Trophoblast cell (in vitro differentiated cells and primary cell): Measurements from ENCODE around the gene KRTAP1-1.

Experiments used
- DNase-seq, 2 donors: peaks; one replicate each; pipeline ENCODE4 v3.0.0-alpha.2; 2016
- H2AFZ ChIP-seq: 2 replicates; pipeline ENCODE4 v1.6.1; 2013; ENCODE audit warnings: low read length, moderate library complexity, mild to moderate bottlenecking; ENCODE audit not compliant: insufficient read depth, poor library complexity
- H2AK5ac ChIP-seq: 2 replicates; pipeline ENCODE4 v1.6.1; 2013; ENCODE audit warnings: mild to moderate bottlenecking, low read length
- H2BK120ac ChIP-seq: 2 replicates; pipeline ENCODE4 v1.6.1; 2013; ENCODE audit warnings: low read length, mild to moderate bottlenecking, moderate library complexity; ENCODE audit not compliant: insufficient read depth, poor library complexity
- H2BK12ac ChIP-seq: 2 replicates; pipeline ENCODE4 v1.6.1; 2013; ENCODE audit warnings: mild to moderate bottlenecking, low read length, moderate library complexity
- H2BK5ac ChIP-seq: 2 replicates; pipeline ENCODE4 v1.6.1; 2013; ENCODE audit warnings: low read length, low read depth, moderate library complexity, mild to moderate bottlenecking; ENCODE audit not compliant: poor library complexity
- H3K14ac ChIP-seq: 2 replicates; pipeline ENCODE4 v1.6.1; 2013; ENCODE audit warnings: mild to moderate bottlenecking, low read length
- H3K18ac ChIP-seq: 2 replicates; pipeline ENCODE4 v1.6.1; 2013; ENCODE audit warnings: mild to moderate bottlenecking, low read length
- H3K23ac ChIP-seq: 2 replicates; pipeline ENCODE4 v1.6.1; 2013; ENCODE audit warnings: low read length
- H3K27ac ChIP-seq: 2 replicates; pipeline ENCODE4 v1.5.1; 2013; ENCODE audit warnings: low read depth, mild to moderate bottlenecking, inconsistent platforms, low read length, moderate library complexity
- H3K27me3 ChIP-seq: 2 replicates; pipeline ENCODE4 v1.6.1; 2013; ENCODE audit warnings: inconsistent platforms, mild to moderate bottlenecking, low read length, moderate library complexity; ENCODE audit not compliant: insufficient read depth
- H3K36me3 ChIP-seq, 2 experiments: 1 replicate in 1 of 2; 2 replicates in 1 of 2; pipeline ENCODE4 v1.6.1; 2013; ENCODE audit warnings: low read length in 2 of 2, mild to moderate bottlenecking in 2 of 2, moderate library complexity in 1 of 2; ENCODE audit not compliant: insufficient read depth in 2 of 2, control insufficient read depth in 1 of 2
- H3K4ac ChIP-seq: 2 replicates; pipeline ENCODE4 v1.6.1; 2013; ENCODE audit warnings: low read depth, mild to moderate bottlenecking, low read length, moderate library complexity
- H3K4me1 ChIP-seq, 2 experiments: 1 replicate in 1 of 2; 2 replicates in 1 of 2; pipeline ENCODE4 v1.6.1; 2013; ENCODE audit warnings: low read length in 2 of 2, mild to moderate bottlenecking in 2 of 2, moderate library complexity in 1 of 2; ENCODE audit not compliant: insufficient read depth in 2 of 2, control insufficient read depth in 1 of 2
- H3K4me2 ChIP-seq: 2 replicates; pipeline ENCODE4 v1.6.1; 2013; ENCODE audit warnings: inconsistent platforms, mild to moderate bottlenecking, low read length, moderate library complexity
- H3K4me3 ChIP-seq: 2 replicates; pipeline ENCODE4 v1.5.1; 2013; ENCODE audit warnings: mild to moderate bottlenecking, low read depth, low read length, inconsistent platforms
- H3K79me1 ChIP-seq: one replicate; pipeline ENCODE4 v1.6.1; 2013; ENCODE audit warnings: low read length
- H3K79me2 ChIP-seq: 2 replicates; pipeline ENCODE4 v1.6.1; 2013; ENCODE audit warnings: low read length, mild to moderate bottlenecking; ENCODE audit not compliant: control insufficient read depth, insufficient read depth, poor library complexity
- H3K9ac ChIP-seq: 2 replicates; pipeline ENCODE4 v1.6.1; 2013; ENCODE audit warnings: mild to moderate bottlenecking, low read length
- H3K9me3 ChIP-seq: 2 replicates; pipeline ENCODE4 v1.6.1; 2013; ENCODE audit warnings: low read depth, mild to moderate bottlenecking, control low read depth, inconsistent platforms, low read length; ENCODE audit not compliant: insufficient read depth
- H4K12ac ChIP-seq: 2 replicates; pipeline ENCODE4 v1.6.1; 2013; ENCODE audit warnings: low read depth, mild to moderate bottlenecking, low read length, moderate library complexity
- H4K8ac ChIP-seq: 2 replicates; pipeline ENCODE4 v1.6.1; 2013; ENCODE audit warnings: low read depth, mild to moderate bottlenecking, low read length, moderate library complexity
- H4K91ac ChIP-seq: one replicate; pipeline ENCODE4 v1.6.1; 2013; ENCODE audit warnings: low read depth, mild to moderate bottlenecking, low read length, moderate library complexity
- WGBS: extraction: QIAGEN DNeasy Blood & Tissue Kit; methylation state at CpG from one replicate; pipeline ENCODE4 v1.1.7; 2013; ENCODE audit warnings: missing lambda C conversion rate; ENCODE audit not compliant: insufficient read length, insufficient coverage; ENCODE audit errors: extremely low coverage; 5-methylcytosine and 5-hydroxymethylcytosine counted together

The KRTAP1-1 gene

DNA sequence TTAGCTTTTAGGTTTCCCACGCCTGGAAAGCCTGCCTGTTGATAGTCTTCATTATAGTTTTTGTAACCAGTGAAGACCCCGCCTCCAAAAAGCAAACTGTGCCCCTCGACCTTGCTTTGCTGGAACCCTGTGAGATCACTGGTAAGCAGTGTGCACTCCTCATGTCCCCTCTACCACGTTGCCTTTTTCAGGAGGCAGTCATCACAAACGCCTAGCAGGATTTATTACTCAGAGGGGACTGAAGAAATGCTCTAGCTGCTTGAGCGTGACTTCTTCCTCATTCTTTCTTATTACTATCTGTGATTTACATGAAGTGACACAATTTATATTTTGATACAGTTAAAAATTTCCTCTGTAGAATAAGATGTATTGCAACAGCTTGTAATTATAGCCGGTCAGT lies 25.8 kb downstream of the KRTAP1-1 start:
- Histone ChIP-seq H4K8ac (no peak overlapping the region), H3K27ac (no peak overlapping the region), H3K23ac (no peak overlapping the region), H3K36me3 (no peaks in the 10 kb centered on the region), H3K9me3 (no peaks in the 10 kb centered on the region), H3K79me1 (no peaks in the 10 kb centered on the region), H2BK5ac (no peak overlapping the region), H2BK12ac (no peak overlapping the region), H3K4me1 (no peaks in the 10 kb centered on the region), H3K18ac (no peak overlapping the region), H3K4me2 (no peak overlapping the region), H2BK120ac (no peak overlapping the region), H3K4ac (no peak overlapping the region), H3K4me3 (no peak overlapping the region), H4K12ac (no peak overlapping the region), H2AFZ (no peak overlapping the region), H4K91ac (no peak overlapping the region), H3K27me3 (no peaks in the 10 kb centered on the region), H3K9ac (no peak overlapping the region), H2AK5ac (no peak overlapping the region), H3K14ac (no peak overlapping the region), H3K79me2 (no peaks in the 10 kb centered on the region)
- WGBS = no CpG with 5 or more reads among the region's 7 CpGs
- no peak for DNase-seq

DNA sequence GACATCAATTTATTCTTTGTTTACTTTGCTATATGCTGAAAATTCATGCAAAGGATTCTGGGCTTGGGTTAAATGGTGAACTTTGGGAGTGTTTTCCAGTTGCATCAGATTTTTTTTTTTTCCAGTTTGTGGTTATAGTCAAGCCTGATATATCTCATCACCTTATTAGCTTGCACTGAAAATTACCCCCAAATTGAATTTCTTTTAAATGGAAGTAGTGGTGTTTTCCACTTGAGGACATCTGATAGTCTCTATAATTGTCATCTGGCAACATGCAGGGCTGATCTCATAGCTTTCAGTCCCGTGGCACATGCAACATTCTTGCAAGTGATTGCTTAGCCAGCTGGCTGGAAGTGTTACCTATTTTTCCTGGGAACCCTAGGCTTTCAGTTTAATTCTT lies 27.6 kb downstream of the KRTAP1-1 start:
- Histone ChIP-seq H3K4me3 (no peak overlapping the region), H2BK5ac (no peak overlapping the region), H2BK12ac (no peak overlapping the region), H3K4me2 (no peak overlapping the region), H3K79me1 (peaks cover 2% of the 10 kb centered on the region), H3K9ac (no peak overlapping the region), H3K4me1 (peaks cover 4% of the 10 kb centered on the region in 2 experiments), H2AK5ac (no peak overlapping the region), H3K36me3 (no peaks in the 10 kb centered on the region), H3K27ac (no peak overlapping the region), H4K8ac (no peak overlapping the region), H3K79me2 (no peaks in the 10 kb centered on the region), H3K18ac (no peak overlapping the region), H3K27me3 (no peaks in the 10 kb centered on the region), H3K9me3 (no peaks in the 10 kb centered on the region), H3K14ac (no peak overlapping the region), H2AFZ (no peak overlapping the region), H4K91ac (no peak overlapping the region), H4K12ac (no peak overlapping the region), H3K23ac (no peak overlapping the region), H2BK120ac (no peak overlapping the region), H3K4ac (no peak overlapping the region)
- no CpG with 5 or more reads among the region's 1 CpG for whole genome bisulfite sequencing
- DNase-seq = no peak

DNA sequence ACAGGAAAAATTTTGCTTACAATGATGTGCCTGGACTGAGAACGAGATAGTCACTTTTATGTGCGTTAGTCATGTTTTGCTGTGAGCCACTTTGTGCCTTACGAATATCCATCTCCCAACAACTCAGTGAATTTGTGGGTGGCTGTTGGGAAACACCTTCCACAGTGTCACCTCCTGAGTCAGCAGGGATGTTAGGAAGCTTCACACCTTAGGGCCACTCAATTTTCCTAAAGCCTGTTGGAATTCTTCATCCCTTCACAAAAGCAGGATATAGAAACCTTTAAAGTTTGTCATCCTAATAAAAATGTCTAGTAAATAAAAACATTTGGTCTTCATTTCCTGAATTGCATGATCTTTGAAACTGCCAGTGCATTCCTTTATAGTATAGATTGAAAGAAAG lies 28.1 kb downstream of the KRTAP1-1 start:
- peaks cover 4% of the 10 kb centered on the region in 2 experiments for H3K4me1 ChIP-seq
- no peak overlapping the region for H2BK12ac ChIP-seq
- no peak for DNase-seq
- no peak overlapping the region for H3K4ac ChIP-seq
- no peak overlapping the region for H2BK5ac ChIP-seq
- no peak overlapping the region for H2AFZ ChIP-seq
- H2BK120ac ChIP-seq = no peak overlapping the region
- H3K9ac ChIP-seq = no peak overlapping the region
- no peak overlapping the region for H3K23ac ChIP-seq
- H4K8ac ChIP-seq = no peak overlapping the region
- WGBS = no CpG with 5 or more reads among the region's 3 CpGs
- H4K91ac ChIP-seq = no peak overlapping the region
- H3K27me3 ChIP-seq = no peaks in the 10 kb centered on the region
- H3K4me3 ChIP-seq = no peak overlapping the region
- H3K4me2 ChIP-seq = no peak overlapping the region
- H4K12ac ChIP-seq = no peak overlapping the region
- H3K14ac ChIP-seq = no peak overlapping the region
- H2AK5ac ChIP-seq = no peak overlapping the region
- H3K27ac ChIP-seq = no peak overlapping the region
- no peaks in the 10 kb centered on the region for H3K9me3 ChIP-seq
- peaks cover 2% of the 10 kb centered on the region for H3K79me1 ChIP-seq
- no peak overlapping the region for H3K18ac ChIP-seq
- no peaks in the 10 kb centered on the region for H3K36me3 ChIP-seq
- H3K79me2 ChIP-seq = no peaks in the 10 kb centered on the region

DNA sequence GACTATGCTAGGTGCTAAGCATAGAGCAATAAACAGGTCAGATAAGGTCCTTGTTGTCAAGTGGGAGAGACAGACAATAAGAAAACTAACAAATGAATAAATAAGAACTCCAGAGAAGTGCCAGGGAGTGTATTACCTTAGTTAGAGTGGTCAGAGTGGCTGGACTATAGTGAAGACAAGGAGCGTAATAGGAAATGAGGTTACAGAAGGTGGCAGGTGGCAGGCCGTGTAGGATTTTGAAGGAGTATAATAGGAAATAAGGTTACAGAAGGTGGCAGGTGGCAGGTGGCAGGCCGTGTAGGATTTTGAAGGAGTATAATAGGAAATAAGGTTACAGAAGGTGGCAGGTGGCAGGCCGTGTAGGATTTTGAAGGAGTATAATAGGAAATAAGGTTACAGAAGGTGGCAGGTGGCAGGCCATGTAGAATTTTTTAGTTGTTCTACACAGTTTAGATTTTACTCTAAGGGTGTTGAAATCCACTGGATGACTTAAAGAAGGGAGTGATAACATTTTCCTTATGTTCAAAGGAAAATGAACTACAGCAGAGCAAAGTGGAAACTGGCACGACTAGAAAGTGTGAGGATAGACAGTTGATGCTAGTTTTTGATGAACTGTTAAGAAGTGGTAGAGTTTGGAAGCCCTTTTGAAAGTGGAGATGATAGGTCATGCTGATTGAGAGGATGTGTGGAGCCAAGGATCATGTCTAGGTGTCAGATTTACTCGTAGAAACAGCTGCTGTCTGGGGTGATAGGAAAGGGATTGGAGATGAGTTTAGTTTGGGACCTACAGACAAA lies 28.7 kb downstream of the KRTAP1-1 start:
- H4K91ac ChIP-seq = no peak overlapping the region
- H2BK120ac ChIP-seq = no peak overlapping the region
- DNase-seq = no peak
- no peaks in the 10 kb centered on the region for H3K79me2 ChIP-seq
- no peak overlapping the region for H2BK5ac ChIP-seq
- no peak overlapping the region for H3K14ac ChIP-seq
- no peak overlapping the region for H3K23ac ChIP-seq
- H3K27ac ChIP-seq = no peak overlapping the region
- no peaks in the 10 kb centered on the region for H3K9me3 ChIP-seq
- H3K4ac ChIP-seq = no peak overlapping the region
- H2AFZ ChIP-seq = no peak overlapping the region
- no peak overlapping the region for H4K12ac ChIP-seq
- H3K9ac ChIP-seq = no peak overlapping the region
- H3K18ac ChIP-seq = no peak overlapping the region
- no peak overlapping the region for H3K4me2 ChIP-seq
- H3K27me3 ChIP-seq = no peaks in the 10 kb centered on the region
- H3K79me1 ChIP-seq = peaks cover 2% of the 10 kb centered on the region
- no peak overlapping the region for H3K4me3 ChIP-seq
- H2AK5ac ChIP-seq = no peak overlapping the region
- H2BK12ac ChIP-seq = no peak overlapping the region
- WGBS = no CpG with 5 or more reads among the region's 6 CpGs
- peaks cover 4% of the 10 kb centered on the region in 2 experiments for H3K4me1 ChIP-seq
- H4K8ac ChIP-seq = no peak overlapping the region
- no peaks in the 10 kb centered on the region for H3K36me3 ChIP-seq
